GM19372 (cell line): ENCODE results near the gene IDH3A.

ENCODE experiments used
- ATAC-seq: cut with Tn5 transposase; IDR thresholded peaks from one replicate; pipeline ENCODE4 v1.9.1; 2021; ENCODE audit warnings: mild to moderate bottlenecking, low read depth, moderate library complexity; ENCODE audit not compliant: unreplicated experiment

Gene IDH3A

GRCh38 chr15:78200276-78200930, 51.2 kb downstream of the IDH3A start:
- no peak for ATAC-seq

DNA sequence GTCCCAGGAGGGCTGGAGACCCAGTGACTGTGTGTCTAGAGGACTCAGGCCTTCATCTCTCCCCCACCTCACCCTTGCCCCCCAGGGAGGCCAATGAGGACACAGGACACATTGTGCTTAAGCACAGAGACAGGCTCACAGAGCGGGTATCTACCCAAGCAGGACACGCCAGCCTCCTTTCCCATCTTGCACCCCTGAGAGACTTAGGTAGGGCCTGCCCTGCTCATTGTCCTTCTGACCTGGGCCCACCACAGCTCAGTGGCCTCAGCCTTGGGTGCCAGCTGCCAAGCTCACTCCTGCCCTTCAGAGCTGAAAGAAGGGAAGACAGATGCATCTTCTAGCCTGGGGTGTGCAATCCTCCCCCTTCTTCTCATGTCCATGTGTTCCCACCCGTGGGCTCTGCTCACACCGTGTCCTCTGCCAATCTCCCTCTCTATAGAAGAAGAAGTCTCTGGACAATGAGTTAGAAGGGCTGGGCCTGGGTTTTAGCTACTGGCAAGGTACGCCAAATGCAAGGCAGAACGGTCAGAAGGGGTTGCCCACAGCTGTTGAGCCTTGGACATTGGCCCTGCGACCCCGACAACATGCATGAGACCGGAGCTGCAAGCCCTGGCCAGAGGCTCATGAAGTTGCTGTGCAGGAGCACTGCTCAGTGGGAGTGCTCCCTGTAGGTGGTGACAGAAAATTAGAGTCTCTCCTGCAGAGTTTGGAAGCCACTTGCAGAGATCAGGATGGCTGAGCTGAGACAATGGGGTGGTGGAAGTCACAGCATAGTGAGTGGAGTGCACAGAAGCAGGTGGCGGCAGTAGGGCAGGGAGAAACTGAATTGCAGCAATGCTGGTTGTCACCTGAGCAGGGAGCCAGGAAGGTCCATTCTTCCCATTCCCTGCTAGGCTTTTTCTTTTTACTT, 52.4 kb downstream of the IDH3A start:
- no peak for ATAC-seq

GRCh38 chr15:78203346-78204225, 54.4 kb downstream of the IDH3A start:
- no peak for ATAC-seq

DNA sequence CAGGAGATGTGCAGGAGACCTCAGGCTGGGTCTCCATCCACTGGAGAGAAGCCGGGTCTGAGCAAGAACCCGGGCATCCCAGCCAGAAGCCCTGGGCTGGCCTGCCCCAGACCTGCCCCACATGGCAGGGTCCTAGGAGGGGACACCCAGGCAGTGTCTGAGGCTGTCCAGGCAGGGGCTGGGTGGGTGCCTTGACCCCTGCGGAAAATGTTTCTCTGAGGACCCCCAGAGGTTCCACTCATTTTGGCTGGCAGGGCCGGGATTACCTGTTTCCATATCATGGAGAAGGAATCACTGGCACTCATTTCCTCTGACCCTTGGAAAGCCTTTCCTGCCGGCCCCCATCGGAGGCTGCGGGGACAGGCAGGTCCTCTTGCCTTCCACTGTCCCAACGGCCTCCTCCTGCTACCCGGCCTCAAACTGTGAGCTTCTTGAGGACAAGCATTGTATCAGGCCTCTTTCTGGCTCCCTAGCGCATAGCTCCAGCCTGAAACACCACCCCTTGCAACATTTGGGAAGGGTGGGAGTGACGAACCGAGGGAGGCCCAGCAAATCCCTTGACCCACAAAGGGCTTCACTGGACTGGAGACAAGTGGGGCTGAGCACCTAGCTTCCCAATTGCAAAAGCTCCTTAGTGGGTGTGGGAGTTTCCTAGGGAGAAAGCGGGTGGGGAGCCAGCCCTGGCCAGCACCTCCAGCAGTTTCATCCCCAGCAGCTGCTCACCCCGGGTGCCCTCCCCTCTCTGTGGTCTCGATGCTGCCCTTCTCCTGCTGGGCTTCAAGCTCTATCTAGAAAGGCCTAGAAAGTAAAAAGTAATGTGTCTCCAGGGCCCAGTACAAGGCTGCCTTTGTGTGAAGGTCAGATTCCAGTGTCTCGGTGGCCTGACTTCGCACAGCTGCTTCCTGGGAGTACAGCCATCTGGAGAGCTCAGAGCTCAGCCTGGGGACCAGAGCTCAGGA, 55.5 kb downstream of the IDH3A start:
- ATAC-seq, result no peak

DNA sequence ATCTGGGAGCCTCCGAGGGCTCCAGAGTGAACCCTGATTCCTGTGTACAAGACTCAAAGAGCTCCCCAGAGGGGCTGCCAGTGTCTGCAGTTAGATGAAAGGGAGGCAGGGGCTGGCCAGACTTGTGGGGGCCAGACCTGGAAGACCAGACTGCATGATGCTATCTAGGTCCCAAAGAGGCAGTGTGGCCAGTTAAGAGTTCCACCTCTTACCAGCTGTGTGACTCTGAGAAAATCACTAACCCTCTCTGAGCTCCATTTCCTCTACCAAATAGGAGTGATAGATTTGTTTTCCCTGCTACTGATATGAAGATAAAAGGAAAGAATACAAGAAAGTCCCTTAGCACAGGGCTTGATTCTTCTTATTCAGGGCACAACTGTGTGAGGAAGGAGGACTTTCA, 56.2 kb downstream of the IDH3A start:
- ATAC-seq, result no peak

DNA sequence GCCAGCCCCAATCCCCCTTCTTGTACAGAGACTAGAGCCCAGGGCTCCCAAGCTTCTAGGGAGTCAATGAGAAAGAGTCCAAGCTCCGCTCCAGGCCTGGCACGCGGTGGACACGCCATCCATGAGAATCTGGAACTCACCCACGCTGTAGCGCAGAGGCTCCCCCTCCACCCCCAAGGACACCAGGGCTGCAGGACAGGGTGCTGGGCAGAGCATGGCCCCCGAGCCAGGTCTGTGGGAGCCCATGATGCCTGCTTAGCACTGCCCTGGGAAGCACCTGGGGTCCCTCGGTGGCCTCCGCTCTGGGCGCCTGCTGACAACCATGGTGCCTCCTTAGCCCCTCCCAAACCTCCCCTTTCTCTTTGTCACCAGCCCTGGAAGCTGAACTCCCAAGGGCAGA, 56.7 kb downstream of the IDH3A start:
- no peak for ATAC-seq

- no peak for ATAC-seq
These were observed 57.4 kb downstream of the IDH3A start for GRCh38 chr15:78206326-78207109.

DNA sequence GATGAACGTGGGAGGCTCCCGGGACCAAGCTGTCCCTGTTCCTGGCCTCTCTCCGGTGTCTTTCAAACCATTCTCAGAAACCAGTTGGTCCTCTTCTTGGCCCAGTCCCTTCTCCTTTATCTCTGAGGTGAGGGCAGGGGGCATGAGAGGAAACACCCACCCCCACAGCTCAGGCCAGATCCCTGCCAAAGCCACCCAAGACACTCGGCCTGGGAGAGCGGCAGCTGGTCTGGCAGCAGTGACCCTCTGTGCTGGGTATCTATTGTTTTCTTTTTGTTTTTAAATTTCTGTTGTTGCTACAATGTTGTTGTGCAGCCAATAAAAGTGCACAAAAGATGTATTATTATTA, 57.9 kb downstream of the IDH3A start:
- ATAC-seq, result no peak

DNA sequence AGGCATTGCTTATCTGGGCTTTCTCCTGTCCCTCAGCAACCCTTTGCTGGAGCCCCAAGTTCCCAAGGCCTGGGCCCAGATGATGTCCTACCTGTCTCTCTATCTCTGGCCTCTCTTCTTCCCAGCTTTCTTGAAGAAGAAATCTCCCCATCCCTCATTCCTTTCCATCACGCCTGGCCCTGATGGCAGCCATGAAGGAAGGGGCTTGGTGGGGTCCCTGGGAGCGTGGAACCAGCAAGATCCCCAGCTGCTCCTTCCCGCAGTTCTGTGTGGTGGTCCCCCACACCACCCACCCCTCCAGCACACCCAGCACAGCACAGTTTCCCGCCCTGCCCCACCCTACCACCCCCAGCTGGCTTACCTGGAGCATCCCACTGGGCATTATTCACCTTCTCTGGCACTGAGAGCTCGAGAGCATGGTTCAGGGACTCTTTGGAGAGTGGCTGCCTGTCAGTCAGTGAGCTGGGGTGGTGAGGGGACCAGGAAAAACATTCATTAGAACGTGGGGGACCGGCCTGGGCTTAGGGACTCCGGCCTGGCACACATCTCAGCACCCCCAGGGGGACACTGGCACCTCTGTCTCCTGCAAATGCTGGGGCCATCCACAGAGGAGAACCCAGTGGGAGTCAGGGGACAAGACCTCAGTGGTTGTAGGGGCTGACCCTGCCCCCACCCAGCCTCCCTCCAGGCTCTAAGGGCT, 58.6 kb downstream of the IDH3A start:
- no peak for ATAC-seq

DNA sequence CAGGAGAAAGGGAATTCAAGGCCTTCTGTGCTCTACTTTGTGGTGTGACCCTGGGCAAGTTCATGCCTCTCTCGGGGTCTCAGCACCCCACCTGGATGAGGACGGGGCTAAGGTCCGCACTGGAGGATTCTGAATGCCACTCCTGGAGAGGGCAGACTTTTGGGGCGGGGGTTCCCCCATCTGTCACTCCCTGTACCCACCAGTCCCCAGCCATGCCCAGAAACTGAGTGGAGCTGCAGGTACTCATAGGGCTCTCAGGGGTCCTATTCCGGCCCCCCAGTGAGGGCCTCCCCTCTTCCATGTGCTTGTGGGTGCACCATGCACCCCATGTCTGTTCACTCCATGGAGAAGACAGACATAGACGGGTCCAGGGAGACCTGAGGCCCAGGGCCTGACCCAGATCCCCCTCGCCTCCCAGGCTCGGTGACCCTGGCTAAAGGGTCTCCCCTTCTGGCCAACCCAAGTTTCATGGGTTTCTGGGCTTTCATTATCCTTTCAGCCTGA, 59.2 kb downstream of the IDH3A start:
- no peak for ATAC-seq

- no peak for ATAC-seq
These were observed 59.9 kb downstream of the IDH3A start for GRCh38 chr15:78208887-78209645.

DNA sequence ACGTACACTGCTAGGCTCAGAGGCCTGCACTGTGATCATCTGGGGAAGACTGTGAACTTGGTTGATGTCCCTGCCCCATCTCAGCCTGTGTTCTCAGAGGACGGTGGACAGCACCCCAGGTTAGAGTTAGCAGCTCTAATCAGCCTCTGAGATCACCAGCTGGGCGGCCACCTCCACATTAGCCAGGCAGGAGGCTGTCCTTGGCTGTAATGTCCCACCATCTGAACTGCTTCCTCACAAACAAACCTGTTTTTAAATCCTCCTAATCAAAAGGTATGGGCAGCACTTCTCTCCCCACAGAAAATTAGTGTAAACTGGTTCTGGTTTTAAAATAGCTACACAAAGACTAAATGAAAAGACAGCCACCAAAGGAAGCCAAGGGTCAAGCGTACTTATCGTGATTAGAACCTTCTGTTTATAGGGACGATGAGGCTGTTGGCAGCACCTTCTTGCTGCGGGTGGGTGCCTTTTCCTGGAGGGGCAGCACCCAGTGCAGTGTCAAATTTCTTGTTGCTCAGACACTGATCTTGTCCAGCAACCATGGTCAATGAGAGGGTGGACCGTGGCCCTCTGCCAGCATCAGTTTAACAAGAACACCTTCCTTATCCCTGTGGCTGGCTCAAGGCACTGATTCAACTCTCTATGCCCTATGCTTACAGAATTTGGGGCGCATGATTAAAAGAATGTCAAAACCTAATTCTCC, 60.6 kb downstream of the IDH3A start:
- no peak for ATAC-seq

DNA sequence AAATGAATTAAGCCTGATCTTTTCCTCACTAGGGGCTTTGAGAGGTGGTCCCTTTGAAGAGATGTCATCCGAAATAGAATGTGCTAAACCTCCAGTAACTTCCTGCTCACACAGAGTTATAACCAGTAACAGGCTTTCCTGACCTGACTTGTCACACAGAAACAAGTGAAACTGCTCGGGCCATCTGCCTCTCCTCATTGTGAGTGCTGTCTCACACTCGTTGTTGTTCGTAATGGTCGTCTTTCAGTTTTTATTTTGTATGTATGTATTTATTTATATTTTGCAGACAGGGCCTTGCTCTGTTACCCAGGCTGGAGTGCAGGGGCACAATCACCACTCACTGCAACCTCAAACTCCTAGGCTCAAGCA, 61.2 kb downstream of the IDH3A start:
- no peak for ATAC-seq

GRCh38 chr15:78211189-78211921, 62.2 kb downstream of the IDH3A start:
- ATAC-seq, result no peak

DNA sequence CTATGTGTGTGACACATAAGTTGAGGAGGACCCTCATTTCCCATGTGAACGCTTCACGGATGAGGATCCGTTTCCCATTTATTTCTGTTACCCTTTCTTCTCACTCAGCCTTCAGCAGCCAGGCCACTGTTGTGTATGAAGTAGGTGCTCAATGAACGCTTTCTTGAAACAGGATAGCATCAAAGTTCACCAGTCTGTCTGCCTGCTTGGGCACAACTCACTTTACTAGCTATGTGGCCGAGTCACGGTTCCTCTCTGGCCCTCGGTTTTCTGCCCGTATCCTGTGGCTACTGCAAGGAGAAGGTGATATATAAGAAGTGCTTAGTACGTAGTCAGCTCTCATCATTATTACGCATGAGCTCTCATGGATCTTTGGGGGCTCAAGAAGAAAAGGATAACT, 62.8 kb downstream of the IDH3A start:
- ATAC-seq, result no peak
